Measurements from ENCODE around the gene FOXN3.

Gene FOXN3

DNA sequence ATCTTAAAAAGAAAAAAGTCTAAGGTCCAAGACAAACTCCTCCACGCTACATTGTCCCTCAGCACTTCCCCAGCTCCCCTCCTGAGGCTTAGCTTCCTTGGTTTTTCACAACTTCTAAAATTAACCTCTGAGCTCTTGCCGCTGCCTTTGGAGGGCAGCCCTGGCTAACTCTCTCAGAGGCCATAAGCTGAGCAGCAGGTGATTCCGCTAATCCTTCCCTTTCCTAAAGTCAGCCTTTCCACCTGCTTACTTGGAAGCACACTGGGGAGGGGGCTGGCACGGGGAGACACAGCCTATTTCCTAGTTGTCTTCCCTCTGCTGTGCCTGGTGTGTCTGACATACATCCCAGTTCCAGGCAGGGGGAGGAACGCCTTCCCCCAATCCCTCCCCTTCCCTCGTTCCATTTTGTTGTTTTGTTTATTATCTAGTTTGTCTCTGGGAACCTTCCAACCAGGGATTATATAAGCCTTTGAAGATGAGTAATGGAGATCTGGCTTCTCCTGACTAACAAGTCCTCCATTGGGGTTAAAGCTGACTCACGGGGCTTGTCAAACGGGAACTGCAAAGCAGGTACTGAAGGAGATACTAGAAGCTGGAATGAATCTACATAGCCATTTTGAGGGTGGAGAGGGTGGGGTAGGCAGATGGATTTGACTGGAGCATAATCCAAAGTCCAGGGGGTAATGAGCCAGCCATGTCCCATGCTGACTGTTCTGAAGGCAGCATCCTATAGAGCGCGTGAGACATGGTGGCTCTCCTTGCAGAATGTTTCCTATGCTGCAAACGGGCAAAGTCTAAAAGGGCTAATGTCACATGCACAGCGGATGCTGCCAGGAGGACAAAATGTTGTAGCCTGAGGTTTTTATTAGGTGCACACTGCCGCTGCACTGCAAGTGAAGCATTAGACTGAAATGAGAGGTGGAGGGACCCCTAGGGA is 230.8 kb downstream of the FOXN3 start:
- no peak for DNase-seq (ENCODE audit: low read depth)
- TF ChIP-seq POLR2A (IDR thresholded peaks at IDR 0.05; ENCODE audit: extremely low read depth, insufficient read length), result no peak
- TF ChIP-seq, protein P1, sequence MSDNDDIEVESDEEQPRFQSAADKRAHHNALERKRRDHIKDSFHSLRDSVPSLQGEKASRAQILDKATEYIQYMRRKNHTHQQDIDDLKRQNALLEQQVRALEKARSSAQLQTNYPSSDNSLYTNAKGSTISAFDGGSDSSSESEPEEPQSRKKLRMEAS (IDR thresholded peaks at IDR 0.05; ENCODE audit: low read depth, low read length), result no peak
- no peak overlapping the region for H3K4me3 ChIP-seq (ENCODE audit: low read depth, low read length)

DNA sequence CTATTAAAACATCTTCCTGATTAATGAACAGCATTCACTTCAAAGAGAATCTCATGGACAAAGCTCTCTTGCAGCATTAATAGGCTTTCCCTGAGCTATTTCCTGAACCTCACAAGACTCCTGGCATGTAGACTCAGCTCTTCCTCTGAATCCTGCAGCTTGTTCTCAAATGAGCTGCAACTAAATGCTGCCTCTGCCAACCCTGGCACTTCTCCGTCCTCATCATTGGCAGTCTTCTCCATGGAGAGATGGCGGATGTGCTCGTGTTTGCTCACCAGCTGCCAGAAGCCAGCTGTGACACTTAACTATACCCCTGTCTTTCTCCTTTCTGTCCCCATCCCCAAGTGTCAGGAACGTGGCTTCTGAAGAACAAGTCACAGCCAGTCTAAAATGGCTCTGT is 232.1 kb downstream of the FOXN3 start:
- DNase-seq (ENCODE audit: low read depth), result no peak
- TF ChIP-seq MYC (IDR thresholded peaks at IDR 0.05; ENCODE audit: low read depth, low read length), result no peak
- H3K4me3 ChIP-seq (ENCODE audit: low read depth, low read length), result no peak overlapping the region

- H3K4me3 ChIP-seq (ENCODE audit: low read depth, low read length), result no peak overlapping the region
- TF ChIP-seq, protein P1 (IDR thresholded peaks at IDR 0.05; ENCODE audit: low read depth, low read length), result no peak
- TF ChIP-seq POLR2A (IDR thresholded peaks at IDR 0.05; ENCODE audit: extremely low read depth, insufficient read length) (no peak), MYC (IDR thresholded peaks at IDR 0.05; ENCODE audit: low read depth, low read length) (no peak)
- TF ChIP-seq, protein P2, sequence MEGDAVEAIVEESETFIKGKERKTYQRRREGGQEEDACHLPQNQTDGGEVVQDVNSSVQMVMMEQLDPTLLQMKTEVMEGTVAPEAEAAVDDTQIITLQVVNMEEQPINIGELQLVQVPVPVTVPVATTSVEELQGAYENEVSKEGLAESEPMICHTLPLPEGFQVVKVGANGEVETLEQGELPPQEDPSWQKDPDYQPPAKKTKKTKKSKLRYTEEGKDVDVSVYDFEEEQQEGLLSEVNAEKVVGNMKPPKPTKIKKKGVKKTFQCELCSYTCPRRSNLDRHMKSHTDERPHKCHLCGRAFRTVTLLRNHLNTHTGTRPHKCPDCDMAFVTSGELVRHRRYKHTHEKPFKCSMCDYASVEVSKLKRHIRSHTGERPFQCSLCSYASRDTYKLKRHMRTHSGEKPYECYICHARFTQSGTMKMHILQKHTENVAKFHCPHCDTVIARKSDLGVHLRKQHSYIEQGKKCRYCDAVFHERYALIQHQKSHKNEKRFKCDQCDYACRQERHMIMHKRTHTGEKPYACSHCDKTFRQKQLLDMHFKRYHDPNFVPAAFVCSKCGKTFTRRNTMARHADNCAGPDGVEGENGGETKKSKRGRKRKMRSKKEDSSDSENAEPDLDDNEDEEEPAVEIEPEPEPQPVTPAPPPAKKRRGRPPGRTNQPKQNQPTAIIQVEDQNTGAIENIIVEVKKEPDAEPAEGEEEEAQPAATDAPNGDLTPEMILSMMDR (IDR thresholded peaks at IDR 0.05; ENCODE audit: low read depth, low read length), result no peak
- DNase-seq (ENCODE audit: low read depth), result no peak
Observed at GRCh38 chr14:89182326-89182725, 234.7 kb downstream of the FOXN3 start.

- TF ChIP-seq, protein P2 (IDR thresholded peaks at IDR 0.05; ENCODE audit: low read depth, low read length), result no peak
- TF ChIP-seq POLR2A (IDR thresholded peaks at IDR 0.05; ENCODE audit: extremely low read depth, insufficient read length), result no peak
- TF ChIP-seq, protein P1 (IDR thresholded peaks at IDR 0.05; ENCODE audit: low read depth, low read length), result no peak
- TF ChIP-seq MYC (IDR thresholded peaks at IDR 0.05; ENCODE audit: low read depth, low read length), result no peak
- no peak for DNase-seq (ENCODE audit: low read depth)
- no peak overlapping the region for H3K4me3 ChIP-seq (ENCODE audit: low read depth, low read length)
Observed at GRCh38 chr14:89180546-89180945, 236.5 kb downstream of the FOXN3 start.

DNA sequence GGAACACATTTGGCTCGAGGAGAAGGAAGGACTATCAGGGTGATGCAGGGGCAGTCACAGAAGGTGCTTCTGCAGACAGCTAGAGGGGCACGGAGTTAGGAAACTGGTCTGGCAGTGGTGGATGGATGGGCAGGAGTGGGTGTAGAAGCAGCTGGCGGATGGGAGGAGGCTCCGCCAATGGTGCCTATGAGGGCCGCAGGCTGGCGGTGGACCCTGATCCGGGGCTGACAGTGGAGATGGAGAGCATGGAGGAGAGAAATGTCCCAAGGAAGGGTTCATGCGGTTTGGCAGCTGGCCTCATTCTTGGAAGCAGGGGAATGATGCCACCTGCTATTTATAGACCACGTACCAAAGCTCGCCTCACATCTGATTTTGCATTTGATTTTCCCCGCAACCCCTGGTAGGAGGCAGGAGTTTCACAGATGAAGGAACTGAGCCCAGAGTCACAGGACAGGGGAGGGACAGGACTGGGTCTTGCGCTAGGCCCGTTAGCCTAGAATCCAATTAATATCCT is 237.1 kb downstream of the FOXN3 start:
- no peak overlapping the region for H3K4me3 ChIP-seq (ENCODE audit: low read depth, low read length)
- DNase-seq (ENCODE audit: low read depth), result no peak
- TF ChIP-seq POLR2A (IDR thresholded peaks at IDR 0.05; ENCODE audit: extremely low read depth, insufficient read length), result no peak
- TF ChIP-seq, protein P2 (IDR thresholded peaks at IDR 0.05; ENCODE audit: low read depth, low read length), result no peak
- TF ChIP-seq MYC (IDR thresholded peaks at IDR 0.05; ENCODE audit: low read depth, low read length), result no peak
- TF ChIP-seq, protein P1 (IDR thresholded peaks at IDR 0.05; ENCODE audit: low read depth, low read length), result no peak

DNA sequence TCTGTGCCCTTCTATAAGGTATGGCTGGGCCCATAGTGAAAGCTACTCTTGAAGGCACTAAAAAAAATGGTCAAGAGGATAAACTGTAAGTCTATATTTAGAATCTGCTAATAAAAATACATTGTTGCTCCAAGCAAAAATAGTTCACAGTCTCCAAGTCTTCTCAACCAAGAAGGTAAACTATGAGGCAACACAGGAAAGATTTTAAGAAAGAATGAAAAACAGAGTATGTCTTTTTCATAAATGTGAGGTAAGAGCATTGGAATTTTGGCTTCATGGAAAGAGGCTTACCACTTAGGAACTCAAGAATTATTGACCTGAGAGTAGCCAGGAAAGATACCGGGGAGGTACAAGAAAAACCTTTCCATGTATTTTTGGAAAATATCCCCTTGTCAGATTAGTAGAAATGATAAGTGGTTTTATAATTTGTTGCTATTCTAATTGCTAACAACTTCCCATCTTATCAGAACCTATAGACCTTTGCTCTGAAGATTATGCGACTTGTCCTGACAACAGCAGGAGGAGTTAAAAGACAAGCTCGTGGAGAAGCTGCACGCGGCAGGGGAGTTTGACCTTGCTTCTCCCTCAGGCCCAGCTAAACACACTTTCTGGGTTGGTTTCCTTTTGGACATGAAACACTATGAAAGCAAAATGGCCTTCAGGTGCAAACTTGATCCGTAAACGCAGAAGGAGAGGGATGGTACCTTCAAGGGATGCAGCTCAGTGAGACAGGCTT is 238.1 kb downstream of the FOXN3 start:
- TF ChIP-seq MYC (IDR thresholded peaks at IDR 0.05; ENCODE audit: low read depth, low read length) (no peak), POLR2A (IDR thresholded peaks at IDR 0.05; ENCODE audit: extremely low read depth, insufficient read length) (no peak)
- TF ChIP-seq, protein P1 (IDR thresholded peaks at IDR 0.05; ENCODE audit: low read depth, low read length), result no peak
- TF ChIP-seq, protein P2 (IDR thresholded peaks at IDR 0.05; ENCODE audit: low read depth, low read length), result no peak
- DNase-seq (ENCODE audit: low read depth), result no peak

More for the DNA sequence above, 238.1 kb downstream of the FOXN3 start:
- H3K4me3 ChIP-seq (ENCODE audit: low read depth, low read length), result no peak overlapping the region
